ENCODE measurements around the gene WDR13. TPM values are rescaled to one million over a fixed set of nuclear protein-coding genes. Genes with fewer than 3 reads are reported as not detected.
A peak's percentile ranks its signal among the peaks of the same experiment; 100 is the strongest.

WDR13 gene
- total RNA-seq, 1 donor from 2014 or later, result 73.8 TPM

DNA sequence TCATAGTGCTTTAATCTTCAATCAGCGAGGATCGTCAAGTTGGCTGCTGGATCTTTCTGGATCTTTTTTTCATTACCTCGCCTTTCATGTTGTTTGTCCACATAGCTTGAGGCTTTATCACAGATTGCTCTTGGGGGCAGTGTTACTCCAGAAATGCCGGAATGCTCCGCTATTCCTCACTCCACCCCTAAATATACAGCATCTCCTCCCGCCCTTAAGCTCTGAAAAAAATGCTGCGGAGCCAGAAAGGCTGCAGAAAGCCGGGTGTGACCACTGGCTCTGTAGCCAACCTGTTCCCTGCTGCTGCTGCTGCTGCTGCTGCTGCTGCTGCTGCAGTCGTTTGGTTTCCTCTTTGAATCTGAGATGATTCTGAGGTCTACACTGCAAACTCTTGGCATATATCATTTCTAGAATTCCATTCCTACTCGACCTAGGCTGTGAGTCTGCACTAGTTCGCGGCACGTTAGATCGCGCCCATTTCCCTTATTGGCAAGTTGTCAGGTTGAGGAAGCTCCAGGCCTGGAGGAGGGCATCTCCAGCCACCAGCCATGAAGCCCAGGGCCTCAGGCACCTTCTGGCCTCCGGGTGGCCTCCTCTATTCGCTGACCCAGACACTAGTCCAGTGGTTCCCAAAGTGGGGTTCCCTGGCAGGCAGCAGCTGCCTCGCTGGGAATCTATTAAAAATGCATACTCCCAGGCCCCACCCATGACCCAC lies 34.2 kb downstream of the WDR13 start:
- H3K27me3 Mint-ChIP-seq (ENCODE audit: unreplicated experiment), result no peaks in the 10 kb centered on the region
- TF ChIP-seq, protein P1, sequence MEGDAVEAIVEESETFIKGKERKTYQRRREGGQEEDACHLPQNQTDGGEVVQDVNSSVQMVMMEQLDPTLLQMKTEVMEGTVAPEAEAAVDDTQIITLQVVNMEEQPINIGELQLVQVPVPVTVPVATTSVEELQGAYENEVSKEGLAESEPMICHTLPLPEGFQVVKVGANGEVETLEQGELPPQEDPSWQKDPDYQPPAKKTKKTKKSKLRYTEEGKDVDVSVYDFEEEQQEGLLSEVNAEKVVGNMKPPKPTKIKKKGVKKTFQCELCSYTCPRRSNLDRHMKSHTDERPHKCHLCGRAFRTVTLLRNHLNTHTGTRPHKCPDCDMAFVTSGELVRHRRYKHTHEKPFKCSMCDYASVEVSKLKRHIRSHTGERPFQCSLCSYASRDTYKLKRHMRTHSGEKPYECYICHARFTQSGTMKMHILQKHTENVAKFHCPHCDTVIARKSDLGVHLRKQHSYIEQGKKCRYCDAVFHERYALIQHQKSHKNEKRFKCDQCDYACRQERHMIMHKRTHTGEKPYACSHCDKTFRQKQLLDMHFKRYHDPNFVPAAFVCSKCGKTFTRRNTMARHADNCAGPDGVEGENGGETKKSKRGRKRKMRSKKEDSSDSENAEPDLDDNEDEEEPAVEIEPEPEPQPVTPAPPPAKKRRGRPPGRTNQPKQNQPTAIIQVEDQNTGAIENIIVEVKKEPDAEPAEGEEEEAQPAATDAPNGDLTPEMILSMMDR (IDR thresholded peaks at IDR 0.05; ENCODE audit: unreplicated experiment), result no peak
- no peaks in the 10 kb centered on the region for H3K4me1 Mint-ChIP-seq (ENCODE audit: unreplicated experiment)
- H3K27ac Mint-ChIP-seq (ENCODE audit: unreplicated experiment), result no peak overlapping the region
- no peak overlapping the region for H3K4me3 Mint-ChIP-seq (ENCODE audit: unreplicated experiment)
- peak; percentile 73 for DNase-seq (ENCODE audit: low spot score)
- H3K36me3 Mint-ChIP-seq (ENCODE audit: low read depth, unreplicated experiment), result no peaks in the 10 kb centered on the region
- no peaks in the 10 kb centered on the region for H3K9me3 Mint-ChIP-seq (ENCODE audit: unreplicated experiment)

DNA sequence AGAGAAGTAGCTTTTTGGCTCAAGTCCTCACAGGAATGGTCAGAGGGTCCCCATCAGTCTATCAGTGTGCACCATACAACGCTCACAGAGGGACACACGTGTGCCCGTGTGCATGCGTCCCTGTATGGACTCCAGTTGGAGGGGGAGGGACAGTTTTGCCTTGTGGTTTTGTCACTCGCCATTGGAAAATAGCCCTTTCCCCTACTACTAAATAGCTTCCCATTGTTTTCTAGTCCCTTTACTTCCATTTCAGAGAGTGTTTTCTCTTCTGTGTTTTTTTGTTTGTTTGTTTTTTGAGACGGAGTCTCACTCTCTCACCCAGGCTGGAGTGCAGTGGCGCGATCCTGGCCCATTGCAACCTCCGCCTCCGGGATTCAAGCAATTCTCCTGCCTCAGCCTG lies 34.9 kb downstream of the WDR13 start:
- Mint-ChIP-seq H3K27ac (ENCODE audit: unreplicated experiment) (no peak overlapping the region), H3K4me1 (ENCODE audit: unreplicated experiment) (no peaks in the 10 kb centered on the region), H3K4me3 (ENCODE audit: unreplicated experiment) (no peak overlapping the region), H3K9me3 (ENCODE audit: unreplicated experiment) (no peaks in the 10 kb centered on the region), H3K36me3 (ENCODE audit: low read depth, unreplicated experiment) (no peaks in the 10 kb centered on the region), H3K27me3 (ENCODE audit: unreplicated experiment) (no peaks in the 10 kb centered on the region)
- DNase-seq (ENCODE audit: low spot score), result no peak
- TF ChIP-seq, protein P1 (IDR thresholded peaks at IDR 0.05; ENCODE audit: unreplicated experiment), result no peak

DNA sequence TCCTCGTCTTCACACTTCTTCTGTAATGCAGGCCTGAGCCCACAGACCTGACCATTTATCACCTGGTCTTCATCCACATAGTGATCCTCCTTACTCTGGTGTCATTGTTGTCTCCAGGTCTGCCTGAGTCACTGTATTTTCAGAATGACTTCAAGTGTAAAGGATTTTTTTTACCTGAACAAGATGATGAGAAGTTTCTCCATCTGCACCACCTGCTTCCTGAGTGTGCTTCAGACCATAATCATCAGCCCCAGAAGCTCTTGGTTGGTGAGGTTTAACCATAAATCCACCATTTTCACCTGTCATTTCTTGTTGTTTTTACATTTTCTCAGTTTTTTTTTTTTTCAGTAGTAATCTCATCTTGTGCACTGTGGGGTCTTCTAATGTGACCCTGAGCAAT lies 39.0 kb downstream of the WDR13 start:
- Mint-ChIP-seq H3K27ac (ENCODE audit: unreplicated experiment) (no peak overlapping the region), H3K9me3 (ENCODE audit: unreplicated experiment) (no peaks in the 10 kb centered on the region), H3K27me3 (ENCODE audit: unreplicated experiment) (no peaks in the 10 kb centered on the region), H3K36me3 (ENCODE audit: low read depth, unreplicated experiment) (no peaks in the 10 kb centered on the region), H3K4me1 (ENCODE audit: unreplicated experiment) (no peaks in the 10 kb centered on the region), H3K4me3 (ENCODE audit: unreplicated experiment) (no peak overlapping the region)
- TF ChIP-seq, protein P1 (IDR thresholded peaks at IDR 0.05; ENCODE audit: unreplicated experiment), result no peak
- no peak for DNase-seq (ENCODE audit: low spot score)

DNA sequence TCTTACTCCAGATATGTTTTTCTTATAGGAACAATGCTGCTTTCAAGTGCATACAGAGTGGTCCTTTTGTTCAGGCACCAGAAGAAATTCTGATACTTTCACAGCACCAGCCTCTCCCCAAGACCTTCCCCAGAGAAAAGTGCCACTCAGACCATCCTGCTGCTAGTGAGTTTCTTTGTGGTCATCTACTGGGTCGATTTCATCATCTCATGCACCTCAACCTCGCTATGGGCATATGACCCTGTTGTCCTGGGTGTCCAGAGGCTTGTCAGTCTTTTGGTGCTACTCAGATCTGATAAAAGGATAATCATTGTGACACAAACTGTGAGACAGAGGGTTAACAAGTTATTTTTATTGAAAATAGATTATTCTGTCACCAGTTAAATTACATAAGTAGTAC lies 39.5 kb downstream of the WDR13 start:
- DNase-seq (ENCODE audit: low spot score), result no peak
- Mint-ChIP-seq H3K9me3 (ENCODE audit: unreplicated experiment) (no peaks in the 10 kb centered on the region), H3K27me3 (ENCODE audit: unreplicated experiment) (no peaks in the 10 kb centered on the region), H3K36me3 (ENCODE audit: low read depth, unreplicated experiment) (no peaks in the 10 kb centered on the region), H3K4me1 (ENCODE audit: unreplicated experiment) (no peaks in the 10 kb centered on the region), H3K4me3 (ENCODE audit: unreplicated experiment) (no peak overlapping the region), H3K27ac (ENCODE audit: unreplicated experiment) (no peak overlapping the region)
- TF ChIP-seq, protein P1 (IDR thresholded peaks at IDR 0.05; ENCODE audit: unreplicated experiment), result no peak

DNA sequence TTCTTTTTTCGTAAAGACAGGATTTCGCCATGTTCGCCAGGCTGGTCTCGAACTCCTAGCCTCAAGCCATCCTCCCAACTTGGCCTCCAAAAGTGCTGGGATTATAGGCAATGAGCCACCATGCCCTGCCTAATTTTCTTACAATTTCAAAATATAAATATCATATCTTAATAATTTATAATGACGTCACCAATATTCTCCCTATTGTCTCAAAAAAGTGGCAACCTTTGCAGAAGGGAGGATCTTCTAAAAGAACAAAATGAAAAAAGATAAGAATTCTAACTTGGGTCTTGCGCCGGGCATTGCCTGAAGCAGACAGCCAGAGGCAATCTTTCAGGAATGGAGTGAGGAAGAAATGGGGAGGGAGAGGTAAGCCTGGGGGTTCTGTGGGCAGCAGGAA lies 48.4 kb downstream of the WDR13 start:
- Mint-ChIP-seq H3K36me3 (ENCODE audit: low read depth, unreplicated experiment) (no peaks in the 10 kb centered on the region), H3K27ac (ENCODE audit: unreplicated experiment) (no peak overlapping the region), H3K9me3 (ENCODE audit: unreplicated experiment) (no peaks in the 10 kb centered on the region), H3K4me1 (ENCODE audit: unreplicated experiment) (no peaks in the 10 kb centered on the region), H3K4me3 (ENCODE audit: unreplicated experiment) (no peak overlapping the region), H3K27me3 (ENCODE audit: unreplicated experiment) (peaks cover 2% of the 10 kb centered on the region)
- TF ChIP-seq, protein P1 (IDR thresholded peaks at IDR 0.05; ENCODE audit: unreplicated experiment), result no peak
- DNase-seq (ENCODE audit: low spot score), result no peak
